HepG2 (cell line): ENCODE measurements around the gene SLC45A3. TPM values are rescaled to one million over a fixed set of nuclear protein-coding genes. Genes with fewer than 3 reads are reported as not detected.

Experiments
- ATAC-seq: fragments of 200-7000 bp; cut with Tn5 transposase; 3 replicates; pipeline ENCODE4 v1.9.1; 2020; ENCODE audit warnings: mild to moderate bottlenecking, moderate library complexity
- BruUV-seq: library from RNA; stranded (reverse); fragments of 400-500 nt; replicated peaks from 2 replicates; lab custom pipeline; 2021; lab: Mats Ljungman, UMichigan
- CTCF ChIA-PET: fragments of 300-600 bp; formaldehyde crosslinking; extraction: SDS; loops from one replicate; lab custom pipeline; 2021; ENCODE audit warnings: low total read pairs, inconsistent platforms, low intra/inter-chr PET ratio; lab: Yijun Ruan, JAX
- POLR2A ChIA-PET: fragments of 350-600 bp; sonication (Branson Sonifier 250); formaldehyde crosslinking; loops from one replicate; lab custom pipeline; 2020; ENCODE audit warnings: antibody characterized with exemption, inconsistent platforms; lab: Yijun Ruan, JAX
- DNase-seq: peaks from one replicate; pipeline ENCODE4 v3.0.0-alpha.2; 2015; ENCODE audit warnings: low spot score
- FAIRE-seq: peaks from 3 replicates; lab custom pipeline; 2011; peaks lifted over from hg19 to GRCh38; lab: Jason Lieb, UNC
- H2AFZ ChIP-seq: one replicate; pipeline ENCODE4 v1.6.1; 2011; ENCODE audit warnings: low read length, inconsistent platforms
- H3K27ac ChIP-seq: fragments of 300-600 bp; 3 replicates; pipeline ENCODE4 v1.8.0; 2011; ENCODE audit warnings: mixed run types, mild to moderate bottlenecking, mixed read lengths, low read length, inconsistent platforms; ENCODE audit not compliant: insufficient read depth; ENCODE audit errors: extremely low read length
- H3K27me3 ChIP-seq, 2 experiments: fragments of 200-600 bp in 1 of 2; 2 replicates in 1 of 2; 3 replicates in 1 of 2; pipeline versions ENCODE4 v1.6.0 to v1.8.0; 2011; ENCODE audit warnings: low read length in 2 of 2, mild to moderate bottlenecking in 2 of 2, moderate library complexity in 2 of 2, inconsistent platforms in 1 of 2; ENCODE audit not compliant: insufficient read depth in 2 of 2, control insufficient read depth in 1 of 2
- H3K36me3 ChIP-seq, 2 experiments: fragments of 200-600 bp in 1 of 2; replicated peaks in 1 of 2; 2 replicates in 1 of 2; 3 replicates in 1 of 2; pipeline versions ENCODE4 v1.5.1 to v1.8.0; 2011; ENCODE audit warnings: low read length in 2 of 2, inconsistent platforms in 1 of 2; ENCODE audit not compliant: insufficient read depth in 2 of 2, control insufficient read depth in 1 of 2
- H3K4me1 ChIP-seq: 2 replicates; pipeline ENCODE4 v1.5.1; 2012; ENCODE audit warnings: low read length, inconsistent platforms; ENCODE audit not compliant: insufficient read depth
- H3K4me2 ChIP-seq: 2 replicates; pipeline ENCODE4 v1.6.0; 2011; ENCODE audit warnings: low read depth, low read length, inconsistent platforms
- H3K4me3 ChIP-seq, 3 experiments: fragments of 200-600 bp in 1 of 3; sonication (generic), shearing (Covaris generic) in 1 of 3; replicated peaks in 1 of 3; 2 replicates each; pipeline ENCODE4 v1.5.1; 2011 to 2016; ENCODE audit warnings: low read length in 3 of 3, inconsistent platforms in 2 of 3, low read depth in 2 of 3, mild to moderate bottlenecking in 2 of 3, control low read depth in 1 of 3, mixed read lengths in 1 of 3; ENCODE audit not compliant: insufficient read depth in 1 of 3
- H3K79me2 ChIP-seq: one replicate; pipeline ENCODE4 v1.6.1; 2011; ENCODE audit warnings: low read length, inconsistent platforms; ENCODE audit not compliant: insufficient read depth
- H3K9ac ChIP-seq: 2 replicates; pipeline ENCODE4 v1.6.0; 2011; ENCODE audit warnings: mild to moderate bottlenecking, low read depth, low read length, inconsistent platforms; ENCODE audit not compliant: insufficient read depth
- H3K9me3 ChIP-seq: 2 replicates; pipeline ENCODE4 v1.5.1; 2012; ENCODE audit warnings: mild to moderate bottlenecking, low read length
- H4K20me1 ChIP-seq: 2 replicates; pipeline ENCODE4 v1.6.0; 2011; ENCODE audit warnings: inconsistent platforms, mild to moderate bottlenecking, low read length, moderate library complexity; ENCODE audit not compliant: insufficient read depth
- ARHGAP35 ChIP-seq: sonication (generic); formaldehyde crosslinking; IDR thresholded peaks from 2 replicates; pipeline ENCODE4 v1.9.0; 2022; ENCODE audit warnings: mild to moderate bottlenecking, inconsistent platforms, moderate library complexity, missing genetic modification reagents, borderline replicate concordance
- BRD4 ChIP-seq: sonication (generic); formaldehyde crosslinking; IDR thresholded peaks from 2 replicates; pipeline ENCODE4 v1.4.0; 2020; ENCODE audit warnings: missing genetic modification reagents
- GZF1 ChIP-seq: sonication (generic); formaldehyde crosslinking; IDR thresholded peaks from 2 replicates; pipeline ENCODE4 v1.5.1; 2020; ENCODE audit warnings: mild to moderate bottlenecking, missing genetic modification reagents
- IKZF1 ChIP-seq: fragments of 450-650 bp; IDR thresholded peaks from 2 replicates; pipeline ENCODE4 v1.7.1; 2016
- NONO ChIP-seq, 2 experiments: fragments of 450-650 bp in 1 of 2; sonication (generic) in 1 of 2; formaldehyde crosslinking in 1 of 2; IDR thresholded peaks in 1 of 2; conservative IDR thresholded peaks in 1 of 2; 2 replicates each; pipeline versions ENCODE4 v1.6.1 to v1.8.0; 2017 to 2022; ENCODE audit warnings: mild to moderate bottlenecking in 1 of 2, missing genetic modification reagents in 1 of 2, moderate library complexity in 1 of 2
- SP140L ChIP-seq: sonication (generic); formaldehyde crosslinking; IDR thresholded peaks from 2 replicates; pipeline ENCODE4 v1.4.0; 2020; ENCODE audit warnings: missing genetic modification reagents, borderline replicate concordance
- TBL1XR1 ChIP-seq: fragments of 150-350 bp; IDR thresholded peaks from 2 replicates; pipeline ENCODE4 v1.6.1; 2014; ENCODE audit warnings: borderline replicate concordance, low read length; ENCODE audit not compliant: partially characterized antibody
- ZNF260 ChIP-seq: sonication (generic); formaldehyde crosslinking; IDR thresholded peaks from 2 replicates; pipeline ENCODE4 v1.4.0; 2020; ENCODE audit warnings: missing genetic modification reagents, low read depth, mild to moderate bottlenecking, borderline replicate concordance
- ZNF441 ChIP-seq: sonication (generic); formaldehyde crosslinking; IDR thresholded peaks from 2 replicates; pipeline ENCODE4 v1.7.0; 2021; ENCODE audit warnings: missing genetic modification reagents, borderline replicate concordance
- WGBS: methylation state at CpG from one replicate; pipeline ENCODE4 v1.1.6; 2017; ENCODE audit warnings: low lambda C conversion rate; 5-methylcytosine and 5-hydroxymethylcytosine counted together
- in situ Hi-C: cut with HindIII; loops from 2 replicates; pipeline ENCODE4 v1.10.0; 2017; ENCODE audit warnings: low pct_unique_long_range_greater_than_20kb; ENCODE audit not compliant: extremely low pct_ligation_motif_present
- intact Hi-C: fragments of 100-400 bp; cut with micrococcal nuclease; formaldehyde crosslinking; loops from one replicate; pipeline ENCODE4 v1.10.0; 2022; ENCODE audit not compliant: unreplicated experiment
- polyA plus RNA-seq, 8 experiments: library from polyadenylated mRNA; depleted of rRNA in 3 of 8; stranded (reverse) in 7 of 8; unstranded in 1 of 8; fragments of >200 nt; fragmentation: Illumina TruSeq in 4 of 8; extraction: Trizol in 4 of 8; gene quantifications; 2 replicates each; pipeline versions ENCODE4 v1.2.1 to v1.2.3, GENCODE V29; 2011 to 2016; ENCODE audit warnings: low read depth in 4 of 8, missing spikeins in 1 of 8, mixed read lengths in 1 of 8; ENCODE audit not compliant: insufficient read depth in 1 of 8
- total RNA-seq, 5 experiments: library from RNA; depleted of rRNA; stranded (reverse); fragments of >200 nt; fragmentation: Illumina TruSeq; extraction: Trizol; gene quantifications; 2 replicates each; pipeline ENCODE4 v1.2.3, GENCODE V29; 2016; ENCODE audit warnings: low read depth in 1 of 5
- TF ChIP-seq, protein P1 (sequence below): sonication (generic); formaldehyde crosslinking; IDR thresholded peaks from 2 replicates; pipeline ENCODE4 v1.5.0; 2020; ENCODE audit warnings: mild to moderate bottlenecking, missing genetic modification reagents
- TF ChIP-seq, protein P2 (sequence below): sonication (generic); formaldehyde crosslinking; IDR thresholded peaks from 2 replicates; pipeline ENCODE4 v1.4.0; 2020; ENCODE audit warnings: mild to moderate bottlenecking, missing genetic modification reagents
- TF ChIP-seq, protein P3 (sequence below): sonication (generic); formaldehyde crosslinking; IDR thresholded peaks from 2 replicates; pipeline ENCODE4 v1.5.0; 2020; ENCODE audit warnings: missing genetic modification reagents
- TF ChIP-seq, protein P4 (sequence below): sonication (generic); formaldehyde crosslinking; IDR thresholded peaks from 2 replicates; pipeline ENCODE4 v1.4.0; 2020; ENCODE audit warnings: mild to moderate bottlenecking, missing genetic modification reagents

SLC45A3 gene
- total and polyA plus RNA-seq, 2 of the 13 experiments (the other 11 are each of a cell fraction or from before 2014, with no cell fraction given), result 3.4 to 4.1 TPM

DNA sequence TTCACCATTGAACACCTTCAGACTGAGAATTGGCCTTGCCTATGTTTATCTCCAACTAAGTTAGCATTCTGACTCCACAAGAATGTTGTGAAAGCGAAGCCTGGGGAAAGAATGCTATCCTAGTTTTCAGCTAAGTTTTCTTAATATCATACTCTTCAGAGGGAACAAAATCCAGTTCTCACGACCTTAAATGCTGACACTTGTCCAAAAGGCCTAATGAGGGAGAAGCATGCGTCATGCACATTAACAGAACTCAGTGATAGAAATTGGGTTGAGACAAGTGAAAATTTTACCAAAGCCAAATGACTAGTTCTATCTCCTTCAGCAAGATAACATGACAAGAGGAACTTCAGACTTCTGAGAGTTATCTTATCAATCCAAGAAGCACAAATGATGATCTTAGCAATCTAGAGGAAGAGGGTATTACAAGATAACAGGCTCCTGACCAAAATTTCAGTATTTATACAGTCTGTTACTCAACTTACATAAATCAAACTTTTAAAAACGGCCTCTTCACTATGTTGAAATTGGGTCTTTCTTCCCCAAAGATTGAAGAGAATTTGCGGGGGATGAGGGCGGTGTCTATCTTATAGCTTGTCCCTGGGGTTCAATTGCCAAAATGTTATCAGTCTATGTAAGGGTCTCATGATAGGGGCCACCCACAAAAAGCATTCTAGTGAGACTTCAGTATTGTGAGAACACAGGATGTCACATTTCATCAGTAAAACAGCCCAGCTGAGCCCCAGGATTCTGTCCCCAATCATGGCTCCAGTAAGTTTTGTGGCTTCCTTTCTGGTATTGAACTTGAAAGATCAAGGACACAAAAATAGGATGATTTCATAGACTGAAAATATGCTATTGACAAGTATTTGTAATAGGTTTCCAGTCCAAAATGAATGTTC, 26.5 kb upstream of the SLC45A3 start:
- H4K20me1 ChIP-seq, result no peaks in the 10 kb centered on the region
- peaks cover 86% of the 10 kb centered on the region for H3K4me1 ChIP-seq
- ChIA-PET CTCF (no interaction called here), POLR2A (no interaction called here)
- no peak overlapping the region for H3K4me3 ChIP-seq
- no peak overlapping the region for H3K9ac ChIP-seq
- no peak overlapping the region for H3K27ac ChIP-seq
- intact Hi-C loops (no loop called here), in situ Hi-C loops (no loop called here)
- ATAC-seq, result no peak
- 91% methylated on average over 6 of the region's 6 CpGs for WGBS
- DNase-seq, result no peak
- no peak for FAIRE-seq
- no peaks in the 10 kb centered on the region for H3K36me3 ChIP-seq
- H3K9me3 ChIP-seq, result no peaks in the 10 kb centered on the region
- H3K4me2 ChIP-seq, result no peak overlapping the region; the same call in 1 of the 2 replicates
- TF ChIP-seq BRD4 (no peak), ZNF441 (CRISPR knock-in tag) (no peak), ARHGAP35 (no peak)
- TF ChIP-seq, protein P1, sequence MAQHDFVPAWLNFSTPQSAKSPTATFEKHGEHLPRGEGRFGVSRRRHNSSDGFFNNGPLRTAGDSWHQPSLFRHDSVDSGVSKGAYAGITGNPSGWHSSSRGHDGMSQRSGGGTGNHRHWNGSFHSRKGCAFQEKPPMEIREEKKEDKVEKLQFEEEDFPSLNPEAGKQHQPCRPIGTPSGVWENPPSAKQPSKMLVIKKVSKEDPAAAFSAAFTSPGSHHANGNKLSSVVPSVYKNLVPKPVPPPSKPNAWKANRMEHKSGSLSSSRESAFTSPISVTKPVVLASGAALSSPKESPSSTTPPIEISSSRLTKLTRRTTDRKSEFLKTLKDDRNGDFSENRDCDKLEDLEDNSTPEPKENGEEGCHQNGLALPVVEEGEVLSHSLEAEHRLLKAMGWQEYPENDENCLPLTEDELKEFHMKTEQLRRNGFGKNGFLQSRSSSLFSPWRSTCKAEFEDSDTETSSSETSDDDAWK (CRISPR knock-in tag), result no peak
- H3K79me2 ChIP-seq, result no peaks in the 10 kb centered on the region
- no peak overlapping the region for H2AFZ ChIP-seq
- BruUV-seq, result no TSS peak
- H3K27me3 ChIP-seq, result no peaks in the 10 kb centered on the region

DNA sequence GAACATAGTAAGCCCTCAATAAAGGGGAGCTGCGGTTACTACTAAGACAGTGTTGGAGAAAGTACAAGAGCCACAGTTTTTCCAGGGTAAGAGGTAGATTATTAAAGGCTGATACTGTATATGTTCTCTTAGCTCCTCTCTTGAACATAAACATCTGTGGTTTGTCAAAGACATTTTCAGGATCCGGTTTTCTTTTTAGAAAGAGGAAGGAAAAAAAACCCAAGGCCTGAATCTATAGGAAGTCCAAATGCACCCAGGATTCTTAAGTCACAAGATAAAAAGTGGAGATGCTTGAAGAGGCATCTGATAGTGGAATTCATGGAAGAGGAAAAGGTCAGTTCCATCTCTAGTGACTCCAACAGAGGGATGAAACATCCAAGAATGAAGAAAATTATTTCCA, 24.6 kb upstream of the SLC45A3 start:
- TF ChIP-seq, protein P2, sequence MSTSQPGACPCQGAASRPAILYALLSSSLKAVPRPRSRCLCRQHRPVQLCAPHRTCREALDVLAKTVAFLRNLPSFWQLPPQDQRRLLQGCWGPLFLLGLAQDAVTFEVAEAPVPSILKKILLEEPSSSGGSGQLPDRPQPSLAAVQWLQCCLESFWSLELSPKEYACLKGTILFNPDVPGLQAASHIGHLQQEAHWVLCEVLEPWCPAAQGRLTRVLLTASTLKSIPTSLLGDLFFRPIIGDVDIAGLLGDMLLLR (CRISPR knock-in tag), result no peak
- TF ChIP-seq IKZF1 (no peak), NONO (IDR thresholded peaks at IDR 0.05) (no peak), NONO (CRISPR knock-in tag; conservative IDR thresholded peaks at IDR 0.05) (no peak), GZF1 (CRISPR knock-in tag) (no peak), TBL1XR1 (no peak), ZNF260 (CRISPR knock-in tag) (no peak), SP140L (CRISPR knock-in tag) (no peak)
- TF ChIP-seq, protein P3, sequence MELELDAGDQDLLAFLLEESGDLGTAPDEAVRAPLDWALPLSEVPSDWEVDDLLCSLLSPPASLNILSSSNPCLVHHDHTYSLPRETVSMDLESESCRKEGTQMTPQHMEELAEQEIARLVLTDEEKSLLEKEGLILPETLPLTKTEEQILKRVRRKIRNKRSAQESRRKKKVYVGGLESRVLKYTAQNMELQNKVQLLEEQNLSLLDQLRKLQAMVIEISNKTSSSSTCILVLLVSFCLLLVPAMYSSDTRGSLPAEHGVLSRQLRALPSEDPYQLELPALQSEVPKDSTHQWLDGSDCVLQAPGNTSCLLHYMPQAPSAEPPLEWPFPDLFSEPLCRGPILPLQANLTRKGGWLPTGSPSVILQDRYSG (CRISPR knock-in tag), result no peak
- TF ChIP-seq, protein P4, sequence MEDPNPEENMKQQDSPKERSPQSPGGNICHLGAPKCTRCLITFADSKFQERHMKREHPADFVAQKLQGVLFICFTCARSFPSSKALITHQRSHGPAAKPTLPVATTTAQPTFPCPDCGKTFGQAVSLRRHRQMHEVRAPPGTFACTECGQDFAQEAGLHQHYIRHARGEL (CRISPR knock-in tag), result no peak
- Histone ChIP-seq H3K4me1 (peaks cover 81% of the 10 kb centered on the region), H3K27ac (no peak overlapping the region), H3K79me2 (no peaks in the 10 kb centered on the region), H3K4me3 (no peak overlapping the region), H4K20me1 (no peaks in the 10 kb centered on the region), H3K9me3 (no peaks in the 10 kb centered on the region), H3K4me2 (no peak overlapping the region), H3K27me3 (no peaks in the 10 kb centered on the region), H2AFZ (no peak overlapping the region), H3K36me3 (no peaks in the 10 kb centered on the region), H3K9ac (no peak overlapping the region)
- WGBS, result 96% methylated on average over 2 of the region's 2 CpGs
- in situ Hi-C loops, result loop anchor here (5.0 kb wide), 1 partner anchor 38 kb away; no protein-coding TSS in a partner anchor
- ATAC-seq (no peak), DNase-seq (no peak), FAIRE-seq (no peak)
- ChIA-PET CTCF (no interaction called here), POLR2A (no interaction called here)
- intact Hi-C loops, result no loop called here
- BruUV-seq, result no TSS peak
